ENCODE results near the gene DTWD2.
"Not testable (repeated sequence)": the region's sequence is repeated elsewhere in the genome, so short reads cannot be mapped to it uniquely, and the experiment has no call there.

DNA sequence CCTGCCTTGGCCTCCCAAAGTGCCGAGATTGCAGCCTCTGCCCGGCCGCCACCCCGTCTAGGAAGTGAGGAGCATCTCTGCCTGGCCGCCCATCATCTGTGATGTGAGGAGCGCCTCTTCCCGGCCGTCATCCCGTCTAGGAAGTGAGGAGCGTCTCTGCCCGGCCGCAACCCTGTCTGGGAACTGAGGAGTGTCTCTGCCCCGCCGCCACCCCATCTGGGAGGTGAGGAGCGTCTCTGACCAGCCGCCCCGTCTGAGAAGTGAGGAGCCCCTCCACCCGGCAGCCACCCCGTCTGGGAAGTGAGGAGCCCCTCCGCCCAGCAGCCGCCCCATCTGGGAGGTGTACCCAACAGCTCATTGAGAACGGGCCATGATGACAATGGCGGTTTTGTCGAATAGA lies 10.5 kb upstream of the DTWD2 start:
- TF ChIP-seq, protein P1, sequence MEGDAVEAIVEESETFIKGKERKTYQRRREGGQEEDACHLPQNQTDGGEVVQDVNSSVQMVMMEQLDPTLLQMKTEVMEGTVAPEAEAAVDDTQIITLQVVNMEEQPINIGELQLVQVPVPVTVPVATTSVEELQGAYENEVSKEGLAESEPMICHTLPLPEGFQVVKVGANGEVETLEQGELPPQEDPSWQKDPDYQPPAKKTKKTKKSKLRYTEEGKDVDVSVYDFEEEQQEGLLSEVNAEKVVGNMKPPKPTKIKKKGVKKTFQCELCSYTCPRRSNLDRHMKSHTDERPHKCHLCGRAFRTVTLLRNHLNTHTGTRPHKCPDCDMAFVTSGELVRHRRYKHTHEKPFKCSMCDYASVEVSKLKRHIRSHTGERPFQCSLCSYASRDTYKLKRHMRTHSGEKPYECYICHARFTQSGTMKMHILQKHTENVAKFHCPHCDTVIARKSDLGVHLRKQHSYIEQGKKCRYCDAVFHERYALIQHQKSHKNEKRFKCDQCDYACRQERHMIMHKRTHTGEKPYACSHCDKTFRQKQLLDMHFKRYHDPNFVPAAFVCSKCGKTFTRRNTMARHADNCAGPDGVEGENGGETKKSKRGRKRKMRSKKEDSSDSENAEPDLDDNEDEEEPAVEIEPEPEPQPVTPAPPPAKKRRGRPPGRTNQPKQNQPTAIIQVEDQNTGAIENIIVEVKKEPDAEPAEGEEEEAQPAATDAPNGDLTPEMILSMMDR (IDR thresholded peaks at IDR 0.05), result not testable (repeated sequence)
- TF ChIP-seq POLR2A (IDR thresholded peaks at IDR 0.05), result not testable (repeated sequence)
